K562 (cell line): ENCODE results near the gene IL21. TPM values are rescaled to one million over a fixed set of nuclear protein-coding genes. Genes with fewer than 3 reads are reported as not detected.
A peak's percentile ranks its signal among the peaks of the same experiment; 100 is the strongest.

Experiments used
- ARID2 ChIP-seq: fragments of 450-650 bp; IDR thresholded peaks from 2 replicates; pipeline ENCODE4 v1.6.1; 2017; ENCODE audit warnings: antibody characterized with exemption, mild to moderate bottlenecking
- ETV5 ChIP-seq: sonication (generic); formaldehyde crosslinking; IDR thresholded peaks from 2 replicates; pipeline ENCODE4 v1.4.0; 2020; ENCODE audit warnings: low read depth, mild to moderate bottlenecking, missing genetic modification reagents
- NFE2L1 ChIP-seq: fragments of 450-650 bp; IDR thresholded peaks from 2 replicates; pipeline ENCODE4 v1.6.1; 2016; ENCODE audit warnings: missing genetic modification characterization, low read depth, mild to moderate bottlenecking, missing compliant biosample characterization, moderate library complexity, borderline replicate concordance
- RBFOX2 ChIP-seq: fragments of 200-400 bp; formaldehyde crosslinking; IDR thresholded peaks from 2 replicates; pipeline ENCODE4 v1.6.1; 2017; ENCODE audit warnings: low read depth, mild to moderate bottlenecking, low read length, moderate library complexity
- polyA plus RNA-seq, 8 experiments: library from polyadenylated mRNA; depleted of rRNA in 4 of 8; stranded (reverse) in 5 of 8; unstranded in 3 of 8; fragments of >200 nt; fragmentation: Nextera tagmentation in 2 of 8; fragmentation: Illumina TruSeq in 1 of 8; extraction: Ambion mirVana in 2 of 8; extraction: Trizol in 1 of 8; gene quantifications; 2 replicates each; pipeline versions ENCODE4 v1.2.1 to v1.2.3, GENCODE V29; 2011 to 2014; ENCODE audit warnings: inconsistent platforms in 1 of 8, missing spikeins in 1 of 8
- total RNA-seq, 7 experiments: library from RNA; depleted of rRNA in 6 of 7; stranded (reverse); fragments of >200 nt in 6 of 7; fragmentation: Illumina TruSeq in 2 of 7; extraction: Trizol in 2 of 7; gene quantifications; 2 replicates each; pipeline versions ENCODE4 v1.2.1 to v1.2.3, GENCODE V29; 2011 to 2021; ENCODE audit warnings: low replicate concordance in 1 of 7
- TF ChIP-seq, protein P1 (sequence below): fragments of 450-650 bp; IDR thresholded peaks from 2 replicates; pipeline ENCODE4 v1.6.1; 2016; ENCODE audit warnings: low read depth
- TF ChIP-seq, protein P2 (sequence below): IDR thresholded peaks from 2 replicates; pipeline ENCODE4 v1.6.1; 2016; ENCODE audit warnings: missing genetic modification characterization, missing compliant biosample characterization
- TF ChIP-seq, protein P3 (sequence below): fragments of 200-800 bp; sonication (Bioruptor generic); IDR thresholded peaks from 2 replicates; pipeline ENCODE4 v1.6.1; 2017; ENCODE audit warnings: missing genetic modification characterization, missing compliant biosample characterization
- TF ChIP-seq, protein P4 (sequence below): fragments of 250-450 bp; sonication (Bioruptor Pico); IDR thresholded peaks from 2 replicates; pipeline ENCODE4 v1.5.0; 2021
- TF ChIP-seq, protein P5 (sequence below): fragments of 250-450 bp; sonication (Bioruptor Pico); IDR thresholded peaks from 2 replicates; pipeline ENCODE4 v1.5.0; 2020; ENCODE audit warnings: mild to moderate bottlenecking, borderline replicate concordance

The IL21 gene
- total and polyA plus RNA-seq, 9 of the 15 experiments (the other 6 are each of a cell fraction or from before 2014, with no cell fraction given) = not detected

DNA sequence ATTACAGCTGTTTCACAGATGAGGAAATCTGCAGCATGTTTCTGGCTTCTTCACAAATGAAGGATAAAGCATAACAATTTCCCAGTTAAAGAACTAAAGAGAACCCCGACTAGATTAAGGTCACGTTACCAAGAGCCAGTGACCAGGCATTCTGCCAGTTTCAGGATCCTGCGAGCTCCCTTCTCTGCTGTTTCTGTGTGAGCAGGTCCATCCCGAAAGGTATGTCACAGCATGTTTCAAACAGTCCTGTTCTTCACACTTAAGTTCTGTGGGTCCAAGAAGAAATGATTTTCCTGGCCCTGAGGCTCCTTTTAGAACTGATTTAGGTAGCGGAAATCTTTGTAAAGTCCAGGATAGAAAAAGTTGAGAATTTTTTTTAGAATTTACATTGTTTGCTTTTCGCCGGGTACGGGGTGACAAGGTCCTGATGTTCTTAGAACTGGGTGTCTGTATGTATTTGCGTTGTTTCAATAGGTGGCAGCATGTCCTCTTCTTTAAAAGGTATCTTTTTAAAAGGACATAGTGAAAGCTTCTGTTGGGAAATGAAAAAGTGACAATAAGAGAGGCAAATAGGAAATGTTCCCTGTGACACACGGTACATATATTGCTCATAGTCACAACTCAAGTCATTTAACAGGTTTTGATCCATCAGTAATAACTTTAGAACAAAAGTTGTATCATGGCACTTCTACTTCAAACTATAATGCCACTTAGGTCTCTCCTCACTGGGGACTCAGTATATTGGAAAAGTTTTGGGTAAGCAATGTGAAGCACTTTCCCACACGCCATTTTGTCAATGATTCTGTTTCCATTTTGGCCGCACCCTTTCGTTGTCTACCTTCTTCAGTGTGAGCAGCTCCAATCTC is 18.4 kb downstream of the IL21 start (continued):
- TF ChIP-seq, protein P1, sequence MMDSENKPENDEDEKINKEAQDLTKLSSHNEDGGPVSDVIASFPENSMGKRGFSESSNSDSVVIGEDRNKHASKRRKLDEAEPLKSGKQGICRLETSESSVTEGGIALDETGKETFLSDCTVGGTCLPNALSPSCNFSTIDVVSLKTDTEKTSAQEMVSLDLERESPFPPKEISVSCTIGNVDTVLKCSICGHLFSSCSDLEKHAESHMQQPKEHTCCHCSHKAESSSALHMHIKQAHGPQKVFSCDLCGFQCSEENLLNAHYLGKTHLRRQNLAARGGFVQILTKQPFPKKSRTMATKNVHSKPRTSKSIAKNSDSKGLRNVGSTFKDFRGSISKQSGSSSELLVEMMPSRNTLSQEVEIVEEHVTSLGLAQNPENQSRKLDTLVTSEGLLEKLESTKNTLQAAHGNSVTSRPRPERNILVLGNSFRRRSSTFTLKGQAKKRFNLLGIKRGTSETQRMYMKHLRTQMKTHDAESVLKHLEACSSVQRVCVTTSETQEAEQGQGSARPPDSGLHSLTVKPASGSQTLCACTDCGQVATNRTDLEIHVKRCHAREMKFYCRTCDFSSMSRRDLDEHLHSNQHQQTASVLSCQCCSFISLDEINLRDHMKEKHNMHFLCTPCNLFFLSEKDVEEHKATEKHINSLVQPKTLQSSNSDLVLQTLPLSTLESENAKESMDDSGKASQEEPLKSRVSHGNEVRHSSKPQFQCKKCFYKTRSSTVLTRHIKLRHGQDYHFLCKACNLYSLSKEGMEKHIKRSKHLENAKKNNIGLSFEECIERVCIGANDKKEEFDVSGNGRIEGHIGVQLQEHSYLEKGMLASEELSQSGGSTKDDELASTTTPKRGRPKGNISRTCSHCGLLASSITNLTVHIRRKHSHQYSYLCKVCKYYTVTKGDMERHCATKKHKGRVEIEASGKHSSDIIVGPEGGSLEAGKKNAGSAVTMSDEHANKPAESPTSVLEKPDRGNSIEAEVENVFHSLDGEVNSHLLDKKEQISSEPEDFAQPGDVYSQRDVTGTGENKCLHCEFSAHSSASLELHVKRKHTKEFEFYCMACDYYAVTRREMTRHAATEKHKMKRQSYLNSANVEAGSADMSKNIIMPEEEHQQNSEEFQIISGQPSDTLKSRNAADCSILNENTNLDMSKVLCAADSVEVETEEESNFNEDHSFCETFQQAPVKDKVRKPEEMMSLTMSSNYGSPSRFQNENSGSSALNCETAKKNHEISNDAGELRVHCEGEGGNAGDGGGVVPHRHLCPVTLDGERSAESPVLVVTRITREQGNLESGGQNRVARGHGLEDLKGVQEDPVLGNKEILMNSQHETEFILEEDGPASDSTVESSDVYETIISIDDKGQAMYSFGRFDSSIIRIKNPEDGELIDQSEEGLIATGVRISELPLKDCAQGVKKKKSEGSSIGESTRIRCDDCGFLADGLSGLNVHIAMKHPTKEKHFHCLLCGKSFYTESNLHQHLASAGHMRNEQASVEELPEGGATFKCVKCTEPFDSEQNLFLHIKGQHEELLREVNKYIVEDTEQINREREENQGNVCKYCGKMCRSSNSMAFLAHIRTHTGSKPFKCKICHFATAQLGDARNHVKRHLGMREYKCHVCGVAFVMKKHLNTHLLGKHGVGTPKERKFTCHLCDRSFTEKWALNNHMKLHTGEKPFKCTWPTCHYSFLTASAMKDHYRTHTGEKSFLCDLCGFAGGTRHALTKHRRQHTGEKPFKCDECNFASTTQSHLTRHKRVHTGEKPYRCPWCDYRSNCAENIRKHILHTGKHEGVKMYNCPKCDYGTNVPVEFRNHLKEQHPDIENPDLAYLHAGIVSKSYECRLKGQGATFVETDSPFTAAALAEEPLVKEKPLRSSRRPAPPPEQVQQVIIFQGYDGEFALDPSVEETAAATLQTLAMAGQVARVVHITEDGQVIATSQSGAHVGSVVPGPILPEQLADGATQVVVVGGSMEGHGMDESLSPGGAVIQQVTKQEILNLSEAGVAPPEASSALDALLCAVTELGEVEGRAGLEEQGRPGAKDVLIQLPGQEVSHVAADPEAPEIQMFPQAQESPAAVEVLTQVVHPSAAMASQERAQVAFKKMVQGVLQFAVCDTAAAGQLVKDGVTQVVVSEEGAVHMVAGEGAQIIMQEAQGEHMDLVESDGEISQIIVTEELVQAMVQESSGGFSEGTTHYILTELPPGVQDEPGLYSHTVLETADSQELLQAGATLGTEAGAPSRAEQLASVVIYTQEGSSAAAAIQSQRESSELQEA = peak; percentile 89
- TF ChIP-seq, protein P2, sequence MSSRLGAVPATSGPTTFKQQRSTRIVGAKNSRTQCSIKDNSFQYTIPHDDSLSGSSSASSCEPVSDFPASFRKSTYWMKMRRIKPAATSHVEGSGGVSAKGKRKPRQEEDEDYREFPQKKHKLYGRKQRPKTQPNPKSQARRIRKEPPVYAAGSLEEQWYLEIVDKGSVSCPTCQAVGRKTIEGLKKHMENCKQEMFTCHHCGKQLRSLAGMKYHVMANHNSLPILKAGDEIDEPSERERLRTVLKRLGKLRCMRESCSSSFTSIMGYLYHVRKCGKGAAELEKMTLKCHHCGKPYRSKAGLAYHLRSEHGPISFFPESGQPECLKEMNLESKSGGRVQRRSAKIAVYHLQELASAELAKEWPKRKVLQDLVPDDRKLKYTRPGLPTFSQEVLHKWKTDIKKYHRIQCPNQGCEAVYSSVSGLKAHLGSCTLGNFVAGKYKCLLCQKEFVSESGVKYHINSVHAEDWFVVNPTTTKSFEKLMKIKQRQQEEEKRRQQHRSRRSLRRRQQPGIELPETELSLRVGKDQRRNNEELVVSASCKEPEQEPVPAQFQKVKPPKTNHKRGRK (tag) = no peak
- TF ChIP-seq, protein P3, sequence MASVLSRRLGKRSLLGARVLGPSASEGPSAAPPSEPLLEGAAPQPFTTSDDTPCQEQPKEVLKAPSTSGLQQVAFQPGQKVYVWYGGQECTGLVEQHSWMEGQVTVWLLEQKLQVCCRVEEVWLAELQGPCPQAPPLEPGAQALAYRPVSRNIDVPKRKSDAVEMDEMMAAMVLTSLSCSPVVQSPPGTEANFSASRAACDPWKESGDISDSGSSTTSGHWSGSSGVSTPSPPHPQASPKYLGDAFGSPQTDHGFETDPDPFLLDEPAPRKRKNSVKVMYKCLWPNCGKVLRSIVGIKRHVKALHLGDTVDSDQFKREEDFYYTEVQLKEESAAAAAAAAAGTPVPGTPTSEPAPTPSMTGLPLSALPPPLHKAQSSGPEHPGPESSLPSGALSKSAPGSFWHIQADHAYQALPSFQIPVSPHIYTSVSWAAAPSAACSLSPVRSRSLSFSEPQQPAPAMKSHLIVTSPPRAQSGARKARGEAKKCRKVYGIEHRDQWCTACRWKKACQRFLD (CRISPR knock-in tag) = peak; percentile 81; the same call in 1 of the 2 replicates
- TF ChIP-seq RBFOX2 = no peak
- TF ChIP-seq ARID2 = no peak
- TF ChIP-seq, protein P4, sequence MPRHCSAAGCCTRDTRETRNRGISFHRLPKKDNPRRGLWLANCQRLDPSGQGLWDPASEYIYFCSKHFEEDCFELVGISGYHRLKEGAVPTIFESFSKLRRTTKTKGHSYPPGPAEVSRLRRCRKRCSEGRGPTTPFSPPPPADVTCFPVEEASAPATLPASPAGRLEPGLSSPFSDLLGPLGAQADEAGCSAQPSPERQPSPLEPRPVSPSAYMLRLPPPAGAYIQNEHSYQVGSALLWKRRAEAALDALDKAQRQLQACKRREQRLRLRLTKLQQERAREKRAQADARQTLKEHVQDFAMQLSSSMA (CRISPR knock-in tag) = no peak
- TF ChIP-seq, protein P5, sequence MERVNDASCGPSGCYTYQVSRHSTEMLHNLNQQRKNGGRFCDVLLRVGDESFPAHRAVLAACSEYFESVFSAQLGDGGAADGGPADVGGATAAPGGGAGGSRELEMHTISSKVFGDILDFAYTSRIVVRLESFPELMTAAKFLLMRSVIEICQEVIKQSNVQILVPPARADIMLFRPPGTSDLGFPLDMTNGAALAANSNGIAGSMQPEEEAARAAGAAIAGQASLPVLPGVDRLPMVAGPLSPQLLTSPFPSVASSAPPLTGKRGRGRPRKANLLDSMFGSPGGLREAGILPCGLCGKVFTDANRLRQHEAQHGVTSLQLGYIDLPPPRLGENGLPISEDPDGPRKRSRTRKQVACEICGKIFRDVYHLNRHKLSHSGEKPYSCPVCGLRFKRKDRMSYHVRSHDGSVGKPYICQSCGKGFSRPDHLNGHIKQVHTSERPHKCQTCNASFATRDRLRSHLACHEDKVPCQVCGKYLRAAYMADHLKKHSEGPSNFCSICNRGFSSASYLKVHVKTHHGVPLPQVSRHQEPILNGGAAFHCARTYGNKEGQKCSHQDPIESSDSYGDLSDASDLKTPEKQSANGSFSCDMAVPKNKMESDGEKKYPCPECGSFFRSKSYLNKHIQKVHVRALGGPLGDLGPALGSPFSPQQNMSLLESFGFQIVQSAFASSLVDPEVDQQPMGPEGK (CRISPR knock-in tag) = no peak
- TF ChIP-seq ETV5 (CRISPR knock-in tag) = no peak
- TF ChIP-seq NFE2L1 (tag) = no peak
